GM19035 (cell line): ENCODE measurements around the gene SST.

Source experiments
- ATAC-seq: cut with Tn5 transposase; IDR thresholded peaks from one replicate; pipeline ENCODE4 v1.9.1; 2021; ENCODE audit not compliant: unreplicated experiment

SST gene

DNA sequence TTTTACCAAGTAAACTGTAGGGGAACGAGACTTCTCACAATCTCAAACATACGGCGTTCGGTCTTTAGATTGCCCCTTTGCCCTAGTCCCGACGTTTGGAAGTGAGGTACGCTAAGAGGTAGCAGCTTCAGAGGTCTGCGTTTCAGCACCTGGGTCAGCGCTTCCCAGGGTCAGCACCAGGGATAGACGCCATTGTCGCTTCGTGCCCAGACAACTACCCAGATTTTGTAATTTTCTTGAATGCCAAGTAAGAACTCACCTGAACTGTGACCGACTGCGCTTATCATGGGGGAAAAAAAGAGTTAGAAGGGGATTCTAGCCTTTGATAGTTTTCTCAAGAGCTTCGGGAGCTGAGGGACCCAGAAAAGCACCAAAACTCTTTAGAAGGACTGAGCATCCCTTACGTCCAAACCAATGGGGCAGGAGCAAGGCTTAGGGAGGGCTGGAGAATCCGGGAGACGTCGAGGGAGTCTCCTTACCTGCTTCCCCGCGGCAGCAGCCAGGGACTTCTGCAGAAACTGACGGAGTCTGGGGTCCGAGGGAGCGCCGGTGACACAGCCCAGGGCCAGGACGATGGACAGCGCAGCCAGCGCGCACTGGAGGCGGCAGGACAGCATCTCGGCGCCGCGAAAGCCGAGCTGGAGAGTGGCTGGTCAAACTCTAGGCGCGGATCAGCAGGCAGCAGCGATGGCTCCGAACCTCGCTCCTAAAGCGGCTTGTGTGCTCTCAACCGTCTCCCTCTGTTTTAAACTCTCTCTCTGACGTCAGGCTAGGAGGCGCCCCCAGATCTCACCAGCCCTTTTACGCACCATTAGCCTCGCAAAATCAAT is at the start of gene SST:
TSS of gene SST (minus strand) at position 720 of the 830 bp plus-strand sequence. CDS start at position 617, 103 bp downstream.
- no peak for ATAC-seq

DNA sequence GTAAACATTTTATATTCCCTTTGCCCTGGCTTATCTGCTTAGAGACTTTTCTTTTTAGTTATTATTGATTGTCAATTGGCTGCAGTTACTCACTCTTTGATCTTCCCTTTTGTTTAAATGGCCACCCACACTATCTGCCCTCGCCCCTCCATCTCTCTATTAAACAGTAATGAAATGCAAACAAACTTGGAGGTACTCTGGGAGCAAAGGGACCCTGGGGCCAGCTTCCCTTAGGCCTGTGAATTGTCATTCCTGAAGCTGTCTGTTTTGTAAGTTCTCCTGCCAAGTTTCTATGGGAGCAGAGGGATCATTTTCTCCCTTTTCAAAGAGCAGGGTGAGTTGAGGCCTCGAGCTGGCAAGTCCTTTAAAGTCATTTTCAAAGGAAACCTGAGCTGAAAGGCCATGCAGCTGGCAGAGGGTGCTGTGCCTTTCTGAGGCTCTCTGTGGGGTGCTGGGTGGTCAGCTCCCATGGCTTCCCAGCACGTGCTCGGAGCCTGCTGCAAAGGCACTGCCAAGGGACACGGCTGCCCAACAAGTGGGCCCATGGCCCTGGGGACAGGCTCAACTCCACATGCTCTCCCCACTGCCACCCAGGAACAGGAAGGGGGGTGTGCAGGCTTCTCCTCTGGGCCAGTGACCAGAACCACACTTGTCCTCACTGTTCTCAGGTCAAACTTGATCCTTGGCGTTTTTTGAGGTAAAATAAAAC is 49.6 kb upstream of the SST start:
- ATAC-seq, result no peak

- ATAC-seq, result no peak
These were observed 48.6 kb upstream of the SST start for GRCh38 chr3:187718802-187719201.

- no peak for ATAC-seq
These were observed 47.4 kb upstream of the SST start for GRCh38 chr3:187717572-187717971.

DNA sequence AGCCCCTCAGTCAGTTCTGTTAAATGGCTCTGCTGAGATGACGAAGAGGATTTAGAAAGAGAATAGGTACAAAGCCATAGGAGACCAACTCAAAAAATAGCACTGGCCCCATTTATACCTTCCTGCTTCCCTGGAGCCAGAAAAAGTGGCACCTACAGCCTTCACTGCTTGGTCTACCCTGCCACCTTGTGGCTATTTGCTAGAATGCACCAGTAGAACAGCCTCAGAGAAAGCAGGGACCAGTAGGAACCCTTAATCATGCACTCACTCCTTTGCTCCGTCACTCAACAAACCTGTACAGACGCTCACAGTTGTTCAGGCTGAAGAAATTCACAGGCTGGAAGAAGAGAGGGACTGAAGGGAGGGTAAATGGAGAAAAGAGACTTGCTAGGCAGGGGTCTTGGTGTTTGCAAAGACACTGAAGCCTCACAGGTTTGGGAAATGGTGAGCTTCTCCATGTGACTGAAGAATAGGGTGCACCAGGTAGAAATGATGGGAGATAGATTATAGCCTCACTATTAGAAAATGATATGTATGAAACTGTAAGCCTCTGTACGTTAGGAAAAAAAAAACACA is 44.3 kb upstream of the SST start:
- ATAC-seq, result peak; percentile 92

GRCh38 chr3:187713504-187713903 is 43.3 kb upstream of the SST start:
- no peak for ATAC-seq

GRCh38 chr3:187709155-187709554 is 39.0 kb upstream of the SST start:
- no peak for ATAC-seq

GRCh38 chr3:187708696-187709095 is 38.5 kb upstream of the SST start:
- ATAC-seq, result no peak

GRCh38 chr3:187706971-187707370 is 36.8 kb upstream of the SST start:
- ATAC-seq, result no peak

GRCh38 chr3:187705164-187705563 is 35.0 kb upstream of the SST start:
- no peak for ATAC-seq

GRCh38 chr3:187702507-187703033 is 32.4 kb upstream of the SST start, which contains the start of gene RTP2:
Gene RTP2 (minus strand): TSS chr3:187702557. CDS start chr3:187702128, 429 bp downstream.
- ATAC-seq, result no peak

GRCh38 chr3:187700249-187700648 is 30.1 kb upstream of the SST start:
- ATAC-seq, result no peak

DNA sequence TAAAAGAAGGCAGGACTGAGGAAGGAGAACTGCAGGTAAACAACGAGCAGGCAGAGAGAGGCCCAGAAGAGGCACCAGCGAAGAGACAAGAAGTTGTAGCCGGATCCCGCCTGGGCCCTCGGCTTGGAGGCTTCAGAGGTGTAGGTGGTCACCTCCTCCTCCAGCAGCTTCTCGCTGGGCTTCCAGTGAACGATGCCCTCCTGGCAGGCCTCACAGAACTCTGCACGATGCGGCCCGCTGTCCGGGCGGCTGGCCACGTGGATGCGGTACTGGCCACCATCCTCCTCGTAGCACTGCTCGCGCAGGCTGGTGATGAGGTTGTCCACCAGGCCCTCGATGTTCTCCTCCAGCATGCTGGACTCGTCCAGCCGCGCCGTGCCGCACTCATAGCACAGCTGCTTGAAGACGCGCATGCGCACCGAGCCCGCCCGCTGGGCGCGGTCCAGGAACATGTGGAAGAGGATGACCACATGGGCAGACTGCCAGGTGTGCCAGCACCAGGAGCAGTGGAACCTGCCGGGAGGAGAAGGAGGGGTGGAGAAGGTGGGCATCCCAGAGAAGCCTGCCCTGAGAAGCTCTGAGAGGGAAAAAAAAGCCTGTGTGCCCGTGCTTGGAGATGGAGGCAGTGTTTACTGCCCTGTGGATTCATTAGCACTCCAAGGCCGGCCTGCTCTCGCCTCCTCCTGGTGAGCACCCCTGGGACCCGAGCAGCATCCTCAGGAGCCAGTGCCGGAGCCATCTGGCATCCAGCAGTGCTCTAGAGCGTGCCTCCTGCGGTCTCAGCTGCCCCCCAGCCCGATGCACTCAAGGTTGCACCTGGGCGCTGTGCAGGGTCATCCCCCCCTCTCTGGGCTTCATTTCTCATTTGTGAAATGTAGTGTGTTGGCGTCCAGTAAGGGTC is 28.6 kb upstream of the SST start:
- no peak for ATAC-seq

GRCh38 chr3:187696021-187696420 is 25.8 kb upstream of the SST start:
- ATAC-seq, result no peak

DNA sequence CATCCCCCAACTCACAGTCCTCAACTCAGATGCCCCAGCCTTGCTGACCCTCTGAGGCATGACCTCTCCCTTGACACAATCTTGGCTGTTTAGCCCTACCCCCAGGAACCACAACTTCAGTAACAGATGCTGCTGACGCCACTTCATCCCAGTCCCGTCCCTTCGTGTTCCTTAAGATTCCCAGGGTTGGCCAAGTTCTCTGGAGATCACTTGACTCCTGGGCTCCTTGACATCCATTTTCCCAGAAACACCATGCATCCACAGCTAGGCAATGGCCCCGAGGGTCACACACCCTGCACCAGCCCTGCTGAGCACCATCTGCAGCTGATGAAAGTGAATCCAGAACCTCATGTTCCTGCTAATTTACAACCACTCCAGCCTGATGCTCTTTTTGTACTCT is 25.3 kb upstream of the SST start:
- no peak for ATAC-seq

GRCh38 chr3:187694801-187695200 is 24.6 kb upstream of the SST start:
- no peak for ATAC-seq

- ATAC-seq, result no peak
These were observed 23.2 kb upstream of the SST start for GRCh38 chr3:187693431-187693830.

DNA sequence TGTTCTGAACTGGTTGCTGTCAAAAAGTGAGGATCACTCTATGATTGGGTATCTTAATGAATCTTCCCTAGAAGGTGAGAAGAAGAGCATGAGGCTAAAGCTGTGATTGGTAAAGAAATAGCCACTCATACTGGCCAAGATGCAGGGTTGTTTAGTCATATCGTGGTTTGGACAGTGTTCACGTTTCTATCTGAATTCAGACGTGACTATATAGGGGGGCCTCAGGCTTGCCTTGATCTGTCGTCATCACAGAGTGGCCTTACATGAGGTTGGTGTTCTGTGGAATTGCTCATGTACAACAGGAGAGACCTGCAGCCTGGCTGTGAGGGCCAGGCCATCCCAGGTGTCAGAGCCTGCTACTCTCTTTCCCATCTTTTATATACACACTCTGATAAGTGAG is 19.8 kb upstream of the SST start:
- no peak for ATAC-seq

GRCh38 chr3:187686621-187687273 is 16.6 kb upstream of the SST start:
- no peak for ATAC-seq

- no peak for ATAC-seq
These were observed 15.8 kb upstream of the SST start for GRCh38 chr3:187685948-187686347.
